ENCODE data around the gene YPEL4.

GRCh38 chr11:57634311-57634710 lies 15.4 kb downstream of the YPEL4 start:
- no peak for TF ChIP-seq EZH2 (IDR thresholded peaks at IDR 0.05; ENCODE audit: insufficient read depth, low read length)
- TF ChIP-seq CTCF (IDR thresholded peaks at IDR 0.05; ENCODE audit: insufficient read depth, low read depth, low read length), result no peak
